NT2/D1 (cell line): ENCODE measurements around the gene MGAT5.

Source experiments
- DNase-seq: peaks from one replicate; pipeline ENCODE4 v3.0.0-alpha.2; 2011; ENCODE audit warnings: low read depth, low spot score
- H3K27me3 ChIP-seq: 2 replicates; pipeline ENCODE4 v1.6.0; 2011; ENCODE audit warnings: mild to moderate bottlenecking; ENCODE audit not compliant: insufficient read length, insufficient read depth
- H3K36me3 ChIP-seq: 2 replicates; pipeline ENCODE4 v1.6.1; 2011; ENCODE audit warnings: mild to moderate bottlenecking, low read length, mixed read lengths; ENCODE audit not compliant: insufficient read depth, insufficient read length
- H3K4me1 ChIP-seq: 2 replicates; pipeline ENCODE4 v1.5.1; 2011; ENCODE audit not compliant: insufficient read depth, insufficient read length
- H3K4me3 ChIP-seq: 2 replicates; pipeline ENCODE4 v1.5.1; 2011; ENCODE audit warnings: low read depth; ENCODE audit not compliant: insufficient read length
- H3K9ac ChIP-seq: 2 replicates; pipeline ENCODE4 v1.6.0; 2011; ENCODE audit warnings: low read depth; ENCODE audit not compliant: insufficient read length
- H3K9me3 ChIP-seq: 2 replicates; pipeline ENCODE4 v1.5.1; 2011; ENCODE audit warnings: mild to moderate bottlenecking, low read length; ENCODE audit not compliant: insufficient read depth
- SUZ12 ChIP-seq: IDR thresholded peaks from 2 replicates; pipeline ENCODE4 v1.6.1; 2011; ENCODE audit not compliant: insufficient read length, insufficient read depth; ENCODE audit errors: extremely low read depth
- YY1 ChIP-seq: IDR thresholded peaks from 2 replicates; pipeline ENCODE4 v1.6.1; 2011; ENCODE audit not compliant: insufficient read length, insufficient read depth
- ZNF274 ChIP-seq: IDR thresholded peaks from 2 replicates; pipeline ENCODE4 v1.6.1; 2011; ENCODE audit warnings: mild to moderate bottlenecking, low read depth, low read length

The MGAT5 gene

GRCh38 chr2:134325696-134326095 lies 71.8 kb downstream of the MGAT5 start:
- TF ChIP-seq YY1 (no peak), SUZ12 (no peak), ZNF274 (no peak)
- H3K4me1 ChIP-seq = no peaks in the 10 kb centered on the region
- peaks cover 13% of the 10 kb centered on the region; the same call in 1 of the 2 replicates for H3K9me3 ChIP-seq
- no peak for DNase-seq
- H3K4me3 ChIP-seq = no peak overlapping the region
- no peaks in the 10 kb centered on the region for H3K27me3 ChIP-seq
- no peak overlapping the region for H3K9ac ChIP-seq
- peaks cover 2% of the 10 kb centered on the region for H3K36me3 ChIP-seq

- Histone ChIP-seq H3K9ac (no peak overlapping the region), H3K27me3 (no peaks in the 10 kb centered on the region), H3K36me3 (no peaks in the 10 kb centered on the region), H3K9me3 (peaks cover 6% of the 10 kb centered on the region; the same call in 1 of the 2 replicates), H3K4me3 (no peak overlapping the region), H3K4me1 (no peaks in the 10 kb centered on the region)
- no peak for DNase-seq
- TF ChIP-seq ZNF274 = no peak
- TF ChIP-seq YY1 = no peak
- no peak for TF ChIP-seq SUZ12
Observed at GRCh38 chr2:134327367-134327766, 73.5 kb downstream of the MGAT5 start.

- no peaks in the 10 kb centered on the region for H3K27me3 ChIP-seq
- no peaks in the 10 kb centered on the region for H3K36me3 ChIP-seq
- no peak overlapping the region for H3K4me3 ChIP-seq
- TF ChIP-seq SUZ12 (no peak), YY1 (no peak), ZNF274 (no peak)
- H3K9ac ChIP-seq = no peak overlapping the region
- peaks cover 6% of the 10 kb centered on the region; the same call in 1 of the 2 replicates for H3K9me3 ChIP-seq
- H3K4me1 ChIP-seq = no peaks in the 10 kb centered on the region
- DNase-seq = no peak
Observed at GRCh38 chr2:134331081-134331480, 77.2 kb downstream of the MGAT5 start.

- Histone ChIP-seq H3K4me1 (no peaks in the 10 kb centered on the region), H3K36me3 (peaks cover 2% of the 10 kb centered on the region), H3K9ac (no peak overlapping the region), H3K4me3 (no peak overlapping the region), H3K9me3 (peaks cover 6% of the 10 kb centered on the region; the same call in 1 of the 2 replicates), H3K27me3 (no peaks in the 10 kb centered on the region)
- DNase-seq = no peak
- TF ChIP-seq YY1 (no peak), ZNF274 (no peak), SUZ12 (no peak)
Observed at GRCh38 chr2:134333646-134334189, 79.8 kb downstream of the MGAT5 start.

GRCh38 chr2:134334542-134335353 lies 80.9 kb downstream of the MGAT5 start:
- H3K4me3 ChIP-seq = no peak overlapping the region
- H3K9me3 ChIP-seq = peaks cover 6% of the 10 kb centered on the region; the same call in 1 of the 2 replicates
- no peaks in the 10 kb centered on the region for H3K4me1 ChIP-seq
- no peak overlapping the region for H3K9ac ChIP-seq
- no peak for DNase-seq
- H3K27me3 ChIP-seq = no peaks in the 10 kb centered on the region
- TF ChIP-seq SUZ12 = no peak
- TF ChIP-seq YY1 = no peak
- no peak for TF ChIP-seq ZNF274
- H3K36me3 ChIP-seq = peaks cover 2% of the 10 kb centered on the region

- H3K36me3 ChIP-seq = peaks cover 4% of the 10 kb centered on the region
- no peak for DNase-seq
- no peak overlapping the region for H3K4me3 ChIP-seq
- peaks cover 6% of the 10 kb centered on the region; the same call in 1 of the 2 replicates for H3K9me3 ChIP-seq
- no peaks in the 10 kb centered on the region for H3K27me3 ChIP-seq
- H3K9ac ChIP-seq = no peak overlapping the region
- H3K4me1 ChIP-seq = no peaks in the 10 kb centered on the region
- TF ChIP-seq ZNF274 = no peak
- no peak for TF ChIP-seq YY1
Observed at GRCh38 chr2:134335601-134336000, 81.7 kb downstream of the MGAT5 start.

GRCh38 chr2:134336352-134336751 lies 82.5 kb downstream of the MGAT5 start:
- TF ChIP-seq YY1 = no peak
- TF ChIP-seq SUZ12 = no peak
- no peak for TF ChIP-seq ZNF274
- H3K4me3 ChIP-seq = no peak overlapping the region

GRCh38 chr2:134336921-134337320 lies 83.0 kb downstream of the MGAT5 start:
- no peak for DNase-seq
- H3K9me3 ChIP-seq = no peaks in the 10 kb centered on the region
- no peaks in the 10 kb centered on the region for H3K4me1 ChIP-seq
- no peak overlapping the region for H3K4me3 ChIP-seq
- H3K27me3 ChIP-seq = no peaks in the 10 kb centered on the region
- H3K9ac ChIP-seq = no peak overlapping the region
- TF ChIP-seq SUZ12 (no peak), ZNF274 (no peak), YY1 (no peak)
- peaks cover 11% of the 10 kb centered on the region for H3K36me3 ChIP-seq

More at GRCh38 chr2:134336352-134336751, 82.5 kb downstream of the MGAT5 start:
- Histone ChIP-seq H3K36me3 (peaks cover 7% of the 10 kb centered on the region), H3K27me3 (no peaks in the 10 kb centered on the region), H3K4me1 (no peaks in the 10 kb centered on the region), H3K9ac (no peak overlapping the region), H3K9me3 (peaks cover 5% of the 10 kb centered on the region; the same call in 1 of the 2 replicates)
- DNase-seq = no peak
